Loucy (cell line): ENCODE results near the gene SRRD.

Experiments used
- H2AFZ ChIP-seq: fragments of 200-600 bp; sonication (generic); 2 replicates; pipeline ENCODE4 v1.6.0; 2016; ENCODE audit warnings: antibody characterized with exemption, mild to moderate bottlenecking, low read length, moderate library complexity
- H3F3A ChIP-seq: fragments of 200-600 bp; 2 replicates; pipeline ENCODE4 v1.6.0; 2016; ENCODE audit warnings: antibody characterized with exemption, low read depth, mild to moderate bottlenecking
- H3K27me3 ChIP-seq: fragments of 200-600 bp; sonication (generic); 2 replicates; pipeline ENCODE4 v1.6.1; 2014; ENCODE audit warnings: low read length, mild to moderate bottlenecking; ENCODE audit not compliant: insufficient read depth, poor library complexity, severe bottlenecking
- H3K36me3 ChIP-seq: fragments of 200-600 bp; sonication (generic); 2 replicates; pipeline ENCODE4 v1.6.1; 2016; ENCODE audit warnings: low read length; ENCODE audit not compliant: insufficient read depth
- H3K4me1 ChIP-seq: fragments of 200-600 bp; sonication (generic); 2 replicates; pipeline ENCODE4 v1.5.1; 2014; ENCODE audit warnings: low read length, mild to moderate bottlenecking; ENCODE audit not compliant: insufficient read depth, poor library complexity, severe bottlenecking
- H3K4me2 ChIP-seq: fragments of 200-600 bp; sonication (generic); 2 replicates; pipeline ENCODE4 v1.6.0; 2014; ENCODE audit warnings: antibody characterized with exemption, low read length, low read depth, mild to moderate bottlenecking; ENCODE audit not compliant: poor library complexity, severe bottlenecking
- H3K4me3 ChIP-seq: fragments of 200-600 bp; sonication (generic); 2 replicates; pipeline ENCODE4 v1.5.1; 2014; ENCODE audit warnings: low read length, mild to moderate bottlenecking, mixed read lengths; ENCODE audit not compliant: poor library complexity, severe bottlenecking
- H3K79me2 ChIP-seq: fragments of 200-600 bp; sonication (generic); 2 replicates; pipeline ENCODE4 v1.6.1; 2014; ENCODE audit warnings: low read length; ENCODE audit not compliant: insufficient read depth
- H3K9ac ChIP-seq: fragments of 200-600 bp; sonication (generic); 2 replicates; pipeline ENCODE4 v1.6.0; 2014; ENCODE audit warnings: mild to moderate bottlenecking, low read depth, low read length, moderate library complexity; ENCODE audit not compliant: poor library complexity, severe bottlenecking
- H3K9me2 ChIP-seq: fragments of 200-600 bp; sonication (generic); replicated peaks from 2 replicates; pipeline ENCODE4 v1.6.1; 2016; ENCODE audit warnings: low read depth, low read length, mixed read lengths
- H3K9me3 ChIP-seq: fragments of 200-600 bp; sonication (generic); 2 replicates; pipeline ENCODE4 v1.6.1; 2014; ENCODE audit warnings: mild to moderate bottlenecking, antibody characterized with exemption, low read length, low read depth; ENCODE audit not compliant: insufficient read depth
- H4K20me1 ChIP-seq: fragments of 200-600 bp; sonication (generic); 2 replicates; pipeline ENCODE4 v1.6.0; 2014; ENCODE audit warnings: antibody characterized with exemption, low read length, mild to moderate bottlenecking; ENCODE audit not compliant: insufficient read depth, poor library complexity, severe bottlenecking
- CTCF ChIP-seq: fragments of 200-600 bp; sonication (generic); conservative IDR thresholded peaks from 2 replicates; pipeline ENCODE4 v1.5.1; 2014; ENCODE audit warnings: mild to moderate bottlenecking, antibody characterized with exemption, low read length
- EZH2phosphoT487 ChIP-seq: fragments of 200-600 bp; IDR thresholded peaks from 2 replicates; pipeline ENCODE4 v1.6.1; 2018; ENCODE audit warnings: antibody characterized with exemption, mild to moderate bottlenecking, moderate library complexity, borderline replicate concordance

Gene SRRD

GRCh38 chr22:26492220-26492619, 8.5 kb downstream of the SRRD start:
- Histone ChIP-seq H2AFZ (no peak overlapping the region), H3K9ac (no peak overlapping the region), H3K36me3 (peaks cover 86% of the 10 kb centered on the region), H3K4me2 (no peak overlapping the region), H3K9me3 (no peaks in the 10 kb centered on the region), H3K9me2 (no peaks in the 10 kb centered on the region), H3F3A (no peaks in the 10 kb centered on the region), H4K20me1 (no peaks in the 10 kb centered on the region), H3K4me1 (peaks cover 7% of the 10 kb centered on the region), H3K27me3 (no peaks in the 10 kb centered on the region), H3K79me2 (no peaks in the 10 kb centered on the region), H3K4me3 (no peak overlapping the region)
- TF ChIP-seq EZH2phosphoT487: no peak
- no peak for TF ChIP-seq CTCF

- Histone ChIP-seq H3K4me2 (no peak overlapping the region), H3K9ac (no peak overlapping the region), H3K27me3 (no peaks in the 10 kb centered on the region), H4K20me1 (no peaks in the 10 kb centered on the region), H3K79me2 (no peaks in the 10 kb centered on the region), H3K36me3 (peaks cover 82% of the 10 kb centered on the region), H3K4me1 (peaks cover 3% of the 10 kb centered on the region), H2AFZ (no peak overlapping the region), H3K4me3 (no peak overlapping the region), H3K9me3 (no peaks in the 10 kb centered on the region), H3F3A (no peaks in the 10 kb centered on the region), H3K9me2 (no peaks in the 10 kb centered on the region)
- TF ChIP-seq EZH2phosphoT487: no peak
- TF ChIP-seq CTCF: no peak
These were observed 10.8 kb downstream of the SRRD start for GRCh38 chr22:26494506-26494905.

DNA sequence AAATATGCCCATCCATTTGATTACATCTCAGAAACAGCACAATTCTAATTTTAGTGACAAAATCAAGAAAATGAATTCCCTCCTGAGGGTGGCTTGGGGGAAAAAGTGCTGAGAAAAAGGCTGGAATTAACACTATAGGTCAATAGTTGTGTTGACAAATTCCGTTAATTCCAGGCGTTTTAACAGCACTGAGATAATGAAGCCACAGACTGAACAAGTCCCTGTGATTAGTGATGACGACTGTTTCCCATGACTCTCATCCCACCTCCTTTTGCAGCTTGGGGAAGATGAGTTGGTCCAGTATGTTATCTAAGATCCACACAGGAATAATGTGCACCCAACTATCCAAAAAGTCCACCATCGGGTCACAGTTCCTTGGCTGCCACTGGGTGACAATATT, 12.8 kb downstream of the SRRD start:
- Histone ChIP-seq H3K4me3 (no peak overlapping the region), H3K4me1 (no peaks in the 10 kb centered on the region), H3K79me2 (0 out of 2 replicates have a peak, but pooled peaks cover 5% of the 10 kb centered on the region), H3K4me2 (no peak overlapping the region), H3F3A (no peaks in the 10 kb centered on the region), H3K9ac (no peak overlapping the region), H2AFZ (no peak overlapping the region), H3K9me3 (no peaks in the 10 kb centered on the region), H3K9me2 (no peaks in the 10 kb centered on the region), H4K20me1 (no peaks in the 10 kb centered on the region), H3K27me3 (no peaks in the 10 kb centered on the region), H3K36me3 (peaks cover 78% of the 10 kb centered on the region)
- TF ChIP-seq EZH2phosphoT487: no peak

DNA sequence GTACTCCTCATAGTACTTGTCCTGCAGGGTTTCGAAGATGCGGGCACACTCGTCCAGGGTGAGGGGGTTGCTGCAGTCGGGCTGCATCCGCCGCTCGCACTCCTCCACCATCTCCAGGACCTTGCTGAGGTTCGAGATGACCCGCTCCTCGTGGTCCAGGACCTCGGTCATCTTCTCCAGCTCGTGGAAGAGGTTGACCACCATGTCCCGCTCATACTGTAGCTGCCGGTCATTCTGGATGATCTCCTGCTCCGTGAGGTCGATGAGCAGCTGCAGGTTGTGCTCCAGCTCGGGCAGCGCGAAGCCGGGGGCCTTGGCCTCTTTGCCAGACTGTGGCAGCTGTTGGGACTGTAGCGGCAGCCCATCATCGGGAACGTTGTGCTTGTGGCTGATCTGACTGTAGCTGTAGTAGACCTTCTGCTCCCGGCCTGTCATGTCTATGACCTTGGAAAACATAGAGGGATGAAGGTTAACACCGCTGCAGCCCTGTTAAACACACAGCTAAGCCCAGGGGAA, 15.6 kb downstream of the SRRD start:
- Histone ChIP-seq H4K20me1 (no peaks in the 10 kb centered on the region), H3K4me2 (no peak overlapping the region), H3K79me2 (0 out of 2 replicates have a peak, but pooled peaks cover 5% of the 10 kb centered on the region), H3K4me3 (no peak overlapping the region), H2AFZ (no peak overlapping the region), H3K4me1 (peaks cover 19% of the 10 kb centered on the region), H3K27me3 (no peaks in the 10 kb centered on the region), H3K9me2 (no peaks in the 10 kb centered on the region), H3K36me3 (peaks cover 67% of the 10 kb centered on the region), H3F3A (peaks cover 10% of the 10 kb centered on the region), H3K9me3 (no peaks in the 10 kb centered on the region), H3K9ac (no peak overlapping the region)
- TF ChIP-seq CTCF: no peak
